ENCODE results near the gene EPRS1.

Gene EPRS1

GRCh38 chr1:220046052-220046930, at the start of gene EPRS1:
Gene EPRS1 (minus strand): TSS chr1:220046505. CDS start chr1:220046388, 117 bp downstream.
- DNase-seq, result peak; percentile 97
- TF ChIP-seq CTCF (IDR thresholded peaks at IDR 0.05; ENCODE audit: low read depth, low read length, missing control alignments), result peak; percentile 78
- in situ Hi-C loops (cut with HindIII; ENCODE audit: low pct_ligation_motif_present, low sequenced_read_pairs), result no loop called here
- Histone ChIP-seq H3K4me3 (ENCODE audit: low read depth, low read length) (peak within 1 kb of the TSS; percentile 100), H3K36me3 (replicated peaks) (no peaks in the 10 kb centered on the region), H3K27ac (peak within 1 kb of the TSS; percentile 79), H3K27me3 (replicated peaks) (no peaks in the 10 kb centered on the region)

GRCh38 chr1:220094016-220094911, 48.0 kb upstream of the EPRS1 start, which contains the start of gene IARS2:
Gene IARS2 (plus strand): TSS chr1:220094132. CDS start chr1:220094217, 85 bp downstream.
- H3K36me3 ChIP-seq (replicated peaks), result peaks cover 6% of the 10 kb centered on the region
- in situ Hi-C loops (cut with HindIII; ENCODE audit: low pct_ligation_motif_present, low sequenced_read_pairs), result no loop called here
- TF ChIP-seq CTCF (IDR thresholded peaks at IDR 0.05; ENCODE audit: low read depth, low read length, missing control alignments), result no peak
- no peaks in the 10 kb centered on the region for H3K27me3 ChIP-seq (replicated peaks)
- DNase-seq, result peak; percentile 79
- peak within 1 kb of the TSS; percentile 30 for H3K27ac ChIP-seq
- peak within 1 kb of the TSS; percentile 83 for H3K4me3 ChIP-seq (ENCODE audit: low read depth, low read length)

- TF ChIP-seq CTCF (IDR thresholded peaks at IDR 0.05; ENCODE audit: low read depth, low read length, missing control alignments), result no peak
- in situ Hi-C loops (cut with HindIII; ENCODE audit: low pct_ligation_motif_present, low sequenced_read_pairs), result no loop called here
- no peak for DNase-seq
- H3K27me3 ChIP-seq (replicated peaks), result no peaks in the 10 kb centered on the region
- no peak overlapping the region for H3K4me3 ChIP-seq (ENCODE audit: low read depth, low read length)
- H3K36me3 ChIP-seq (replicated peaks), result peaks cover 6% of the 10 kb centered on the region
- H3K27ac ChIP-seq, result no peak overlapping the region
These were observed 47.2 kb upstream of the EPRS1 start for GRCh38 chr1:220093361-220094015.

GRCh38 chr1:220092694-220093093, 46.4 kb upstream of the EPRS1 start:
- no peaks in the 10 kb centered on the region for H3K27me3 ChIP-seq (replicated peaks)
- no peak for DNase-seq
- no peak overlapping the region for H3K27ac ChIP-seq
- no peak for TF ChIP-seq CTCF (IDR thresholded peaks at IDR 0.05; ENCODE audit: low read depth, low read length, missing control alignments)
- H3K36me3 ChIP-seq (replicated peaks), result peaks cover 5% of the 10 kb centered on the region
- H3K4me3 ChIP-seq (ENCODE audit: low read depth, low read length), result no peak overlapping the region
- in situ Hi-C loops (cut with HindIII; ENCODE audit: low pct_ligation_motif_present, low sequenced_read_pairs), result no loop called here

- DNase-seq, result peak; percentile 92
- H3K4me3 ChIP-seq (ENCODE audit: low read depth, low read length), result peak within 1 kb of the TSS; percentile 84
- H3K36me3 ChIP-seq (replicated peaks), result no peaks in the 10 kb centered on the region
- TF ChIP-seq CTCF (IDR thresholded peaks at IDR 0.05; ENCODE audit: low read depth, low read length, missing control alignments), result peak; percentile 4
- H3K27me3 ChIP-seq (replicated peaks), result no peaks in the 10 kb centered on the region
- H3K27ac ChIP-seq, result no peak within 1 kb of the TSS
- in situ Hi-C loops (cut with HindIII; ENCODE audit: low pct_ligation_motif_present, low sequenced_read_pairs), result no loop called here
These were observed 43.6 kb upstream of the EPRS1 start, which contains the start of gene BPNT1 for GRCh38 chr1:220089650-220090556. Gene BPNT1 (minus strand): TSS chr1:220089788. CDS start chr1:220079846, 9,942 bp downstream.
